Measurements from ENCODE around the gene RNF168.
"Not testable (repeated sequence)": the region's sequence is repeated elsewhere in the genome, so short reads cannot be mapped to it uniquely, and the experiment has no call there.

Gene RNF168

GRCh38 chr3:196524527-196524926 lies 21.0 kb upstream of the RNF168 start:
- no peak for TF ChIP-seq POLR2A (IDR thresholded peaks at IDR 0.05; ENCODE audit: low read depth, low read length)
- no peak for FAIRE-seq
- no peak for DNase-seq (ENCODE audit: insufficient read length, low spot score)

GRCh38 chr3:196523841-196524240 lies 20.3 kb upstream of the RNF168 start:
- TF ChIP-seq POLR2A (IDR thresholded peaks at IDR 0.05; ENCODE audit: low read depth, low read length) = no peak
- DNase-seq (ENCODE audit: insufficient read length, low spot score) (no peak), FAIRE-seq (no peak)

- not testable (repeated sequence) for FAIRE-seq; DNase-seq (ENCODE audit: insufficient read length, low spot score)
These were observed 17.7 kb upstream of the RNF168 start for GRCh38 chr3:196521291-196521690.

GRCh38 chr3:196519718-196520082 lies 16.1 kb upstream of the RNF168 start:
- TF ChIP-seq POLR2A (IDR thresholded peaks at IDR 0.05; ENCODE audit: low read depth, low read length) = no peak
- FAIRE-seq (no peak), DNase-seq (ENCODE audit: insufficient read length, low spot score) (no peak)

GRCh38 chr3:196518966-196519717 lies 15.6 kb upstream of the RNF168 start:
- FAIRE-seq = peak; percentile 99
- peak; percentile 76 for DNase-seq (ENCODE audit: insufficient read length, low spot score)
- TF ChIP-seq POLR2A (IDR thresholded peaks at IDR 0.05; ENCODE audit: low read depth, low read length) = no peak

GRCh38 chr3:196517919-196518318 lies 14.4 kb upstream of the RNF168 start:
- no peak for FAIRE-seq
- DNase-seq (ENCODE audit: insufficient read length, low spot score) = no peak
- TF ChIP-seq POLR2A (IDR thresholded peaks at IDR 0.05; ENCODE audit: low read depth, low read length) = no peak

- TF ChIP-seq POLR2A (IDR thresholded peaks at IDR 0.05; ENCODE audit: low read depth, low read length) = no peak
- FAIRE-seq (no peak), DNase-seq (ENCODE audit: insufficient read length, low spot score) (no peak)
These were observed 13.7 kb upstream of the RNF168 start for GRCh38 chr3:196517162-196517800.

GRCh38 chr3:196514913-196515621 lies 11.5 kb upstream of the RNF168 start, which contains the start of gene SMCO1:
Gene SMCO1, minus strand, starts transcription at chr3:196515346. Its CDS starts 137 bp downstream, at chr3:196515209.
- no peak for FAIRE-seq
- no peak for TF ChIP-seq POLR2A (IDR thresholded peaks at IDR 0.05; ENCODE audit: low read depth, low read length)
- no peak for DNase-seq (ENCODE audit: insufficient read length, low spot score)

GRCh38 chr3:196514350-196514716 lies 10.8 kb upstream of the RNF168 start:
- DNase-seq (ENCODE audit: insufficient read length, low spot score) = no peak
- FAIRE-seq = no peak
- TF ChIP-seq POLR2A (IDR thresholded peaks at IDR 0.05; ENCODE audit: low read depth, low read length) = no peak

GRCh38 chr3:196513697-196514349 lies 10.3 kb upstream of the RNF168 start:
- no peak for TF ChIP-seq POLR2A (IDR thresholded peaks at IDR 0.05; ENCODE audit: low read depth, low read length)
- FAIRE-seq = peak; percentile 94
- no peak for DNase-seq (ENCODE audit: insufficient read length, low spot score)

GRCh38 chr3:196511646-196512425 lies 8.3 kb upstream of the RNF168 start:
- FAIRE-seq; DNase-seq (ENCODE audit: insufficient read length, low spot score): not testable (repeated sequence)

- not testable (repeated sequence) for DNase-seq (ENCODE audit: insufficient read length, low spot score); FAIRE-seq
These were observed 7.5 kb upstream of the RNF168 start for GRCh38 chr3:196511108-196511507.

GRCh38 chr3:196506687-196507086 lies 3.1 kb upstream of the RNF168 start:
- TF ChIP-seq POLR2A (IDR thresholded peaks at IDR 0.05; ENCODE audit: low read depth, low read length) = no peak
- no peak for FAIRE-seq
- DNase-seq (ENCODE audit: insufficient read length, low spot score) = no peak
